ENCODE data around the gene LLGL2.
"Not testable (repeated sequence)": the region's sequence is repeated elsewhere in the genome, so short reads cannot be mapped to it uniquely, and the experiment has no call there.

The LLGL2 gene

GRCh38 chr17:75571197-75571884 is 45.8 kb downstream of the LLGL2 start:
- Histone ChIP-seq H3K9me3 (replicated peaks; ENCODE audit: low read length) (no peaks in the 10 kb centered on the region), H3K4me2 (ENCODE audit: low read length) (no peak overlapping the region), H3K4me1 (ENCODE audit: control insufficient read depth, insufficient read depth, low read length) (no peaks in the 10 kb centered on the region), H3K9ac (ENCODE audit: low read depth, low read length) (no peak overlapping the region), H3K27me3 (ENCODE audit: control insufficient read depth, insufficient read depth, low read length) (peaks cover 22% of the 10 kb centered on the region), H3K36me3 (ENCODE audit: insufficient read depth, low read length) (no peaks in the 10 kb centered on the region), H3K4me3 (ENCODE audit: low read length) (no peak overlapping the region)

DNA sequence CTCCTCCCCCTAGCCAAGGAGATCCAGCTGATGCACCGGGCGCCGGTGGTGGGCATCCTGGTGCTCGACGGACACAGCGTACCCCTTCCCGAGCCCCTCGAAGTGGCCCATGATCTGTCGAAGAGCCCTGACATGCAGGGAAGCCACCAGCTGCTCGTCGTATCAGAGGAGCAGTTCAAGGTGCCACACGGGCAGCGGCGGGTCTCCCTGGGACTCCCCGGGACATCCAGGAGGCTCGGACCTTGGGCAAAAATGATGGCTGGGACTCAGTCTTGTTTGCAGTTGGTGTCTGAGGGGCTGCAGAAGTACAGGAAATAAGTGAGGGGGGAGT is 46.4 kb downstream of the LLGL2 start:
- peaks cover 17% of the 10 kb centered on the region for H3K27me3 ChIP-seq (ENCODE audit: control insufficient read depth, insufficient read depth, low read length)
- no peaks in the 10 kb centered on the region for H3K9me3 ChIP-seq (replicated peaks; ENCODE audit: low read length)
- H3K9ac ChIP-seq (ENCODE audit: low read depth, low read length), result no peak overlapping the region
- H3K4me1 ChIP-seq (ENCODE audit: control insufficient read depth, insufficient read depth, low read length), result no peaks in the 10 kb centered on the region
- no peak overlapping the region for H3K4me2 ChIP-seq (ENCODE audit: low read length)
- no peak overlapping the region for H3K4me3 ChIP-seq (ENCODE audit: low read length)
- no peaks in the 10 kb centered on the region for H3K36me3 ChIP-seq (ENCODE audit: insufficient read depth, low read length)

- Histone ChIP-seq H3K4me2 (ENCODE audit: low read length) (no peak overlapping the region), H3K9ac (ENCODE audit: low read depth, low read length) (no peak overlapping the region), H3K27me3 (ENCODE audit: control insufficient read depth, insufficient read depth, low read length) (peaks cover 14% of the 10 kb centered on the region), H3K36me3 (ENCODE audit: insufficient read depth, low read length) (no peaks in the 10 kb centered on the region), H3K4me1 (ENCODE audit: control insufficient read depth, insufficient read depth, low read length) (no peaks in the 10 kb centered on the region), H3K9me3 (replicated peaks; ENCODE audit: low read length) (no peaks in the 10 kb centered on the region), H3K4me3 (ENCODE audit: low read length) (no peak overlapping the region)
These were observed 47.4 kb downstream of the LLGL2 start for GRCh38 chr17:75572713-75573539.

DNA sequence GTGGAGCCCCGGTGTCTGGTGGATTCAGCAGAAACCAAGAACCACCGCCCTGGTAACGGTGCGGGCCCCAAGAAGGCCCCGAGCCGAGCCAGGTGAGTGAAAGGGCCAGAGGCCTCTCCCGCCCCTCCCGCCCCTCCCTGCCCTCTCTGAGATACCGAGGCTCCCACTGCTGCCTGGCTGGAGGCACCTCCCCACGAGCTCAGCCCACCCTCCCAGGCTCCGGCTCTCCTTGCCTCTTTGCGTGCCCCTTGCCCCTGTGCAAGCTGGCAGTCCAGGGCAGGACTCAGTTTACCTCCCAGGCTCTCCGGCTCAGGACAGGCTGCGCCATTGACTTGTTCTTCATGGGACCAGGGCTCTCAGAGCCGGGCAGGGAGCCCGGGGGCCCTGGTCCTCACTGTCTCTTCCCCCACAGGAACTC is 48.1 kb downstream of the LLGL2 start:
- Histone ChIP-seq H3K36me3 (ENCODE audit: insufficient read depth, low read length) (no peaks in the 10 kb centered on the region), H3K9ac (ENCODE audit: low read depth, low read length) (no peak overlapping the region)

DNA sequence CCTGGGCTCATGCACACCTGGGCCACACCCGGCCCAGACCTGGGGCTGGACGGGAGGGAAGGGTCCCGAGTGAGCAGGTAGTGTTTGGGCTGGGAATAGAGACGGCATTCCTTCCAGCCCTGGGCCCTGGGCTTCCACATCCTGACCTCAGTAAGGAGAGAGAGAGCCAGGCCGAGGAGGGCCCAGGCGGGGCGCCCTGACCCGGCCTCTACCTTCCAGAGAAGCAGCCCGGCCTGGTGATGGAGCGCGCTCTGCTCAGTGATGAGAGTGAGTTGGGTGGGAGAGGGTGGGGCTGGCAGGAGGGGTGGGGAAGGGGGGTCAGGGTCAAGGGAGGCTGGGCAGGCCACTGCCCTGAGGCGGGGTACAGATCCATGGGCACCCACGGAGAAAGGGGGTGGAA is 48.5 kb downstream of the LLGL2 start:
- Histone ChIP-seq H3K36me3 (ENCODE audit: insufficient read depth, low read length) (no peaks in the 10 kb centered on the region), H3K4me2 (ENCODE audit: low read length) (no peak overlapping the region), H3K4me1 (ENCODE audit: control insufficient read depth, insufficient read depth, low read length) (no peaks in the 10 kb centered on the region), H3K4me3 (ENCODE audit: low read length) (no peak overlapping the region), H3K27me3 (ENCODE audit: control insufficient read depth, insufficient read depth, low read length) (peaks cover 4% of the 10 kb centered on the region), H3K9me3 (replicated peaks; ENCODE audit: low read length) (no peaks in the 10 kb centered on the region), H3K9ac (ENCODE audit: low read depth, low read length) (no peak overlapping the region)

More for the DNA sequence above, 48.1 kb downstream of the LLGL2 start:
- Histone ChIP-seq H3K27me3 (ENCODE audit: control insufficient read depth, insufficient read depth, low read length) (peaks cover 8% of the 10 kb centered on the region), H3K4me2 (ENCODE audit: low read length) (no peak overlapping the region), H3K4me3 (ENCODE audit: low read length) (no peak overlapping the region), H3K4me1 (ENCODE audit: control insufficient read depth, insufficient read depth, low read length) (no peaks in the 10 kb centered on the region), H3K9me3 (replicated peaks; ENCODE audit: low read length) (no peaks in the 10 kb centered on the region)

DNA sequence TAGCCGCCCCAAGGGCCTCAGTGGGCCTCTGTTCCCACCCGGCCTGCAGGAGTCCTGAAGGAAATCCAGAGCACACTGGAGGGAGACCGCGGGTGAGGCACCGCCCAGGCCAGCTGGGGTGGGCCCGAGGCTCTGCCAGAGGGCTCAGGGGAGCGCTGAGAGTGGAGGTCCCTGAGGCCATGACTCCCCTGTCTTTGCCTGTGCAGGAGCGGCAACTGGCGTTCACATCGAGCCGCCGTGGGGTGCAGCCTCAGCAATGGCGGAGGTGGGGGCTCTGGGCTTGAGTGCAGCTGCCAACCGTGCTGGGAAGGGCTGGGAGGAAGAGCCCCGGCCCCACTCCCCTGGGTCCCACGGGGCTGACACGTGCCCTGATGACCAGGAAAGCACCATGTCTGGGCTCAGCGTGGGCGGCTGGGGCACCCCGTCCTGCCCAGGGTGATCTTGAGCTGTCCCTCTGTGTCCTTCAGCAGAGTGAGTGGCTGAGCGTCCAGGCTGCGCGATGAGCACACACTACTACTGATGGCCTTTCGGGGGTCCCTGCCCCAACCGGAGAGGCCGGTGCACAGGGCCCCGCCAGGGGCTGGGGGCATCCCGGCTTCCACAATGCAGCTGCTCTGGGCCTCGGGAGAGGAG is 49.0 kb downstream of the LLGL2 start:
- H3K27me3 ChIP-seq (ENCODE audit: control insufficient read depth, insufficient read depth, low read length), result peaks cover 4% of the 10 kb centered on the region
- H3K9ac ChIP-seq (ENCODE audit: low read depth, low read length), result no peak overlapping the region
- H3K36me3 ChIP-seq (ENCODE audit: insufficient read depth, low read length), result no peaks in the 10 kb centered on the region
- no peak overlapping the region for H3K4me2 ChIP-seq (ENCODE audit: low read length)
- H3K4me1 ChIP-seq (ENCODE audit: control insufficient read depth, insufficient read depth, low read length), result no peaks in the 10 kb centered on the region
- H3K9me3 ChIP-seq (replicated peaks; ENCODE audit: low read length), result no peaks in the 10 kb centered on the region
- H3K4me3 ChIP-seq (ENCODE audit: low read length), result no peak overlapping the region

GRCh38 chr17:75575197-75575596 is 49.7 kb downstream of the LLGL2 start:
- no peak overlapping the region for H3K4me3 ChIP-seq (ENCODE audit: low read length)
- H3K4me1 ChIP-seq (ENCODE audit: control insufficient read depth, insufficient read depth, low read length), result no peaks in the 10 kb centered on the region
- no peaks in the 10 kb centered on the region for H3K9me3 ChIP-seq (replicated peaks; ENCODE audit: low read length)
- H3K27me3 ChIP-seq (ENCODE audit: control insufficient read depth, insufficient read depth, low read length), result peaks cover 4% of the 10 kb centered on the region
- H3K9ac ChIP-seq (ENCODE audit: low read depth, low read length), result no peak overlapping the region
- no peaks in the 10 kb centered on the region for H3K36me3 ChIP-seq (ENCODE audit: insufficient read depth, low read length)
- no peak overlapping the region for H3K4me2 ChIP-seq (ENCODE audit: low read length)

DNA sequence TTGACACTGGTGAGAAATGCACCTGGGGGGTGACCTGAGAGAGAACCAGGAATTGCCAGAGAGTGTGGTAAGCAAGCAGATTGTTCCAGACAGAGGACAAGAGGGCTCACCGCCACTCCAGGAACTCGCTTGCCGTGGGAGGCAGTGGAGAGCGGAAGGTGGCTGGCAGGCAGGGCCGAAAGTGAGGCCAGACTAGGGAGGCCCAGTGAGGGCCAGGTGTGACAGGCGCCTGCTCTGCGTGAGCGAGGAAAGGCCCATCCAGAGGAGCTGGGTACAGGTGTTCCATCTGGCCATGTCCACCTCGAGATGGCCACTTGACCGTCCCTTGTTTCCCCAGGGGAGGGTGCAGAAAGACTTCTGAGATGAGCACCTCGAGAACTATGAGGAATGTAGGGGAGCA is 50.2 kb downstream of the LLGL2 start:
- H3K4me3 ChIP-seq (ENCODE audit: low read length), result no peak overlapping the region
- H3K4me1 ChIP-seq (ENCODE audit: control insufficient read depth, insufficient read depth, low read length), result no peaks in the 10 kb centered on the region
- H3K9me3 ChIP-seq (replicated peaks; ENCODE audit: low read length), result no peaks in the 10 kb centered on the region
- peaks cover 4% of the 10 kb centered on the region for H3K27me3 ChIP-seq (ENCODE audit: control insufficient read depth, insufficient read depth, low read length)
- H3K9ac ChIP-seq (ENCODE audit: low read depth, low read length), result no peak overlapping the region
- no peaks in the 10 kb centered on the region for H3K36me3 ChIP-seq (ENCODE audit: insufficient read depth, low read length)
- H3K4me2 ChIP-seq (ENCODE audit: low read length), result no peak overlapping the region

DNA sequence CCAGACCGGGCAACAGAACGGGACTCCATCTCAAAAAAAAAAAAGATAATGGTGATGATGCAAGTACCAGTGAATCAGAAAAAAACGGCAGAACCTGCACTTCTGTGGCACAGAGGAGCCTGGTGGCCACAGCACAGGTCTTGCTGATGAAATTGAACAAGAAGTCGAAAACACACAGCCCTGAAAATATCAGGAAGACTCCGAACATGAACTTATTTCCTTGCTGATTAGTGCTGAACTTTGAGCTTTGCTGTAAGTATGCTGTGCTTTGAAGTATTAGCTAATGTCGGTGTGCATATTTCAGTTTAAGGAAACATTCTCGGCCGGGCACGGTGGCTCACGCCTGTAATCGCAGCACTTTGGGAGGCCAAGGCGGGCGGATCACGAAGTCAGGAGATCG is 51.2 kb downstream of the LLGL2 start:
- no peaks in the 10 kb centered on the region for H3K4me1 ChIP-seq (ENCODE audit: control insufficient read depth, insufficient read depth, low read length)
- no peak overlapping the region for H3K9ac ChIP-seq (ENCODE audit: low read depth, low read length)
- no peaks in the 10 kb centered on the region for H3K9me3 ChIP-seq (replicated peaks; ENCODE audit: low read length)
- H3K36me3 ChIP-seq (ENCODE audit: insufficient read depth, low read length), result no peaks in the 10 kb centered on the region
- H3K4me3 ChIP-seq (ENCODE audit: low read length), result no peak overlapping the region
- H3K27me3 ChIP-seq (ENCODE audit: control insufficient read depth, insufficient read depth, low read length), result peaks cover 4% of the 10 kb centered on the region
- H3K4me2 ChIP-seq (ENCODE audit: low read length), result no peak overlapping the region

- H3K9ac ChIP-seq (ENCODE audit: low read depth, low read length); H3K36me3 ChIP-seq (ENCODE audit: insufficient read depth, low read length); H3K9me3 ChIP-seq (replicated peaks; ENCODE audit: low read length); H3K4me3 ChIP-seq (ENCODE audit: low read length); H3K4me2 ChIP-seq (ENCODE audit: low read length); H3K27me3 ChIP-seq (ENCODE audit: control insufficient read depth, insufficient read depth, low read length); H3K4me1 ChIP-seq (ENCODE audit: control insufficient read depth, insufficient read depth, low read length): not testable (repeated sequence)
These were observed 55.7 kb downstream of the LLGL2 start for GRCh38 chr17:75581121-75581725.

DNA sequence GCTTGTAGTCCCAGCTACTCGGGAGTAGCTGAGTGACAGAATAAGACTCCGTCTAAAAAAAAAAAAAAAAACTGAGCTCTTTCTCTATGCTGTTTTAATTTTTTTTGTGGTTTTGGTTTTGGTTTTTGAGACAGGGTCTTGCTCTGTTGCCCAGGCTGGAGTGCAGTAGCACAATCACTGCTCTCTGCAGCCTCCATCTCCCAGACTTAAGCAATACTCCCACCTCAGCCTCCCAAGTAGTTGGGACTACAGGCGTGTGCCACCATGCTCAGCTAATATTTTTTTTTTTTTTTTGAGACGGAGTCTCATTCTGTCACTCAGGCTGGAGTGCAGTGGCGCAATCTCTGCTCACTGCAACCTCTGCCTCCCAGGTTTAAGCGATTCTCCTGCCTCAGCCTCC is 57.7 kb downstream of the LLGL2 start:
- H3K4me3 ChIP-seq (ENCODE audit: low read length); H3K9me3 ChIP-seq (replicated peaks; ENCODE audit: low read length); H3K4me1 ChIP-seq (ENCODE audit: control insufficient read depth, insufficient read depth, low read length); H3K4me2 ChIP-seq (ENCODE audit: low read length); H3K9ac ChIP-seq (ENCODE audit: low read depth, low read length); H3K36me3 ChIP-seq (ENCODE audit: insufficient read depth, low read length): not testable (repeated sequence)
- peaks cover 19% of the 10 kb centered on the region for H3K27me3 ChIP-seq (ENCODE audit: control insufficient read depth, insufficient read depth, low read length)

Measured in skeletal muscle satellite cell (primary cell).